HG02623 (cell line): ENCODE data around the gene RNF152.

ENCODE experiments used
- ATAC-seq: cut with Tn5 transposase; IDR thresholded peaks from one replicate; pipeline ENCODE4 v1.9.1; 2021; ENCODE audit warnings: moderate library complexity; ENCODE audit not compliant: unreplicated experiment

RNF152 gene

DNA sequence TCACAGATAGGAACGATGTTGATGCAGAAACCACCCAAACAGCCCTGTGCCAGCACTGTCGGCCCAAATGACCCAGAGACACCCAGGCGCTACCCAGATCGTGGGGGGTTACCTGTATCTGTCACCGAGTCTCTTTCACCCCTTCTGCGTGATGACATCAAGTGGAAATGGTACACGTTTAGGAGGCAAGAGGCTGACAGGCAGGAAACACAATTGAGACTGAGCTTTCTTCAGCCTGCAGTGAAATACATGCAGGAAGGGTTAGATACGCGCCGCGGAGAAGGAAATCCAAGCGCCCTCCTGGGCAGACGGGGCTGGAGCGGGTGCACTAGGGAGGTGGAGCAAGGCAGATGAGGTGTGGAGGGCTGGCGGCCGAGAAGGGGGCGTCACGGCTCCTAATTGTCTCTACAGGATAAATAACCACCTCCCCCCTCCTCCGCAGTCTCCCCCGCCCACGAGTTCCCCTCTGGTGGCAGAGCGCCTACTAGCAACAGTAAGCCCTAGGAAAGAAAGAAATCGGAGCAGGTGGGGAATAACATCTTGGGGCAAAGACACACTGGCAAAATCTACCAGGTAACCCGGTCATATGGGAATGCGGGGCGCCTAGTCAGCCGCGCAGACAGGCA lies at the start of gene RNF152:
RNF152 (minus strand) TSS at position 325 of the 626 bp plus-strand sequence. CDS start 76,544 bp downstream, outside the sequence.
- no peak for ATAC-seq

DNA sequence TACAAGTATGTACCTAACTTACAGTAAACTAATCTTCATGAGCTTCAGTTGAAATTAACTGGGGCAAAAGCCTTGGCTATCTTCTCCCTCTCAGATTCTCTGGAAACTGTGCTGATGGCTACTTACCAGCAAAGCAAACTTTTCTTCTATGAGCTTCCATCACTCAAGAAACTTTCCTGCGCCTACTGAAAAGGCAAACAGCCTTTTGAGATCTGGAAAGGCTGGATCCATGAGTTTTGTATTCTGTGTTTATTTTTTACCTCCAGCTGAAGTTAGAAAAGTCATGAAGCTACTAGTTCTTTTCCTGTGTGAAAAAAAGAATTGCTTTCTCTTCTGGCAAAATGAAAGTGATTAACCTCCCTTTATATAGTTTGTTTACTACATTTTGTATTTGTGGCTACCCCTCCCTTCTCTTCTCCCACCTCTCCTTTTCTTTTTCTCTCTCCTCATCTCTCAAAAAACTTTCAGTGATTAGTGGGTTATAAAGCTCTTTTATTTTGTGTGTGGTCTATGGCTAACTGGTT lies 49.2 kb upstream of the RNF152 start:
- ATAC-seq, result no peak

DNA sequence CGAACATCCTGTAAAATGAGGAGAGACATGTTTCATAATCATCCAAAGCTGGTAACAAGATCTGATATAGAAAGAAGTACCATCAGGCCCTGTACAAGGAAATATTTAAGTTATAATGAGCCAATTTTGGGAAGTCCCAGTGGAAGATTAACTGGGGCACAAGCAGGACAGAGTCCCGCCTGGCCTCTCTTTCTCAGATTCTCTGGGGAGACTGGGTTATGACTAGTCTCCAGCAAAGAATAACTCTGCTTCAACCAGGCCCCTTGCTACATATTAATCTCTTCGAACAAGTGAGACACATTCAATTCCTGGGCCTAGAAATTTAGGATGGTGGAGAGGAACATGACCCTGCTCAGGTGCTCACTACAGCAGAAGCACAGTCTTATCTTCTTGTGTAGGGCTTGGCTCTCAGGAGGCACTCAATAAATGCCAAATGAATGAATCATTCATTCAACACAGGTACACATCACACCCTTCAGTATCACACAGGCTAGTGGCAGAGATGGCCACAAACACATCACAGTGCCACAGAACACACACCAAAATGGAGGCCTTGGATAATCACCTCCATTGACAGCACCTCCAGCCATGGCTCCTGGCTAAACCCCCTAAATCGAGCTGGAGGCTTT lies 46.4 kb upstream of the RNF152 start:
- ATAC-seq, result peak; percentile 53

GRCh38 chr18:61935362-61935761 lies 42.6 kb upstream of the RNF152 start:
- ATAC-seq, result no peak

DNA sequence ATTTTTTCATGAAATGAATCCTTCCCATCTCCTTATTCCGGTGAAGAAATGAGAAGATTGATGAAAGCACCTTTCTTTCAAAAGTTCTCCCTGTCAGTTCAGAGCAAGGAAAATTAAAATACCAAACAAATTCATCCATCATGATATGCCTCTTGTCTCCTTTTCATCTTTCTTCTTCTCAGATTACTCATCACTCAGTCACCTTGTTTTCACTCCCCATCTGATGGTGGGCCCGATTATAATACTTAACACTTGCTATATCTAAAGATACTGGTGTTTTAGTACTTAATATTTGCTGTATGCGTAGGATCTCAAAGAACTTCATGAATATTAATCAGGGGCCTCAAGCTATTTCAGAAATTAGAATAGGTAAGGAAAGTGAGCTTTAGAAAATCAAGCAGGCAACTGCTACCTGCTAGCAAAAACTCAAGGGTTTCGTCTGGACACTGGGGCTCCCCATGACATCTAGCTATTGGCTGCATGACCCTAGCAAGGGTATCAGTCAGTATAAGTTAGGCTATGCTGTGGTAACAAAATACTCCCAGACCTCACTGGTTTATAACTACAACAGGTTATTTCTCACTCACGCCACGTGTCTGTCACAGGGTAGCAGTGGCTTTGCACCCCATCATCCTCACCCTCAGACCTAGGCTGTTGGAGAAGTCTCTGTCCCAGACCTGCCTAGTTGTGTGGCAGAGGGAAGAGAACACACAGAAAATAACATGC lies 39.0 kb upstream of the RNF152 start:
- ATAC-seq, result no peak

DNA sequence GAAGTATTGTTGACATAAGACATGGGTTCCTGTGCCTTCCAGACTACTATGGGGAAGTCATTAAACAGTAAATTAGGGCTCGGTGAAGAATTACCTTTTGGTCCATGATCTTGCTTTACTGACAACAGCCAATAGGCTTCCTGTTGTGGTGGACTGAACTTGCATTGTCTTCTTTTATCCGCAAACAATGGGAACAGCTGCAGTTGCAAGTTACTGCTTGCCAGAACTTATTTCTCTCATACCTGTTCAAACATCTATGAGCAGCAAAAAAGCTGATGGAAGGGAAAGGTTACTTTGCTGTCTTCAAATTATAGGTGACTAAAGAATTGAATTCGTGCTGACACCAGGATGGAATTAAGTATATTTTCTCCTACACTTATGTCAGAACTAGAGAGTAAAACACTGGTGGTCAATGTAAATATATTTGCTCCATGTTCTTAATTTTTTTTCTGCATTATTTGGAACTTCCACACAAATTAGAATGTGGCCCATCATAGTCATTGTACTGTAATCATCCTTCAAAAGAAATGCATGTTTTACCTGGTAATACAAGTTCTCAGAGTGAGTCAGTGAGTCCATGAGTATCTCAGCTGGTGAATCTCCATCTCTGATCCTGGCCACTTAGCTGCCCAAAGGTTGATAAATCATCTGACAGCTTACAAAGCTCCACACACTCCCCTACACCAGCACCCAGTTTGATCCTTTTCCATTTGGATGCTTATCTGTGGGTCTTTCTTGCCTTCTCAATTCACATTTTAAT lies 37.3 kb upstream of the RNF152 start:
- ATAC-seq, result no peak

- ATAC-seq, result no peak
Observed at GRCh38 chr18:61926532-61926931, 33.7 kb upstream of the RNF152 start.

DNA sequence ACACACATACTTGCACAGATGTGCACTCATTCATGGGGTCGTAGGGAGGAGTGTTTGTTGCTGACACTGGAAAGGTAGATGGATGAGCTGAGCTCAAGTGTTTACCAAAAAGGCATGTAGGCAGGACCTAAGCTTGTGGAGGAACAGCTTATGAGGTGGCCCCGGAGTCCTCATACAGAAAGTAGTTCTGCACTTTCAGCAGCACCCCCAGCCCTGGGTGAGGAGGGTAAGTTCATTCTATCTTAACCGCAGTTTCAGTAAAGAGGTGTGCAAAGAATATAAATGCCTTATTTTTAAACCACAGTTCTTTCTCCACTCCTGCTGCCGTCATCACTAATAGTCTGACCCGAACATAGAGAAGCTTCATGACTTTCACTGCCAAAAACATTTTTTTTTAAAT lies 31.7 kb upstream of the RNF152 start:
- ATAC-seq, result no peak

DNA sequence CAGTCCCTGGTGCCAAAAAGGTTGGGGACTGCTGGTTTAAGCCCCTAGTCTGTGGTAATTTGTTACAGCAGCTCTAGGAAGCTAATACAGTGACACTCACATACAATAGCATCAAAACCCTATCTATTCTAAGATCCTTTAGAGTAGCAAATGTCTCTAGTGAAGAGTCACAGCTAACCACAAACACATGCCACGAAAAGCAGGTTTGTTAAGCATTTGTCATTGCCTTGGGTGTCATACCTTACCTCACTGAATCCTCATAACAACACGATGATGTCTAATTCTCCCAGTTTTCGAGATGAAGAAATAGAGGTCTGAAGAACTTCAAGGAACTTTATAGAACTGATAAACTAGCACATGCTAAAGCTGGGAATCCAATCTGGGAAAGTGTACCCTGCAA lies 29.6 kb upstream of the RNF152 start:
- no peak for ATAC-seq

- no peak for ATAC-seq
Observed at GRCh38 chr18:61921621-61922235, 28.9 kb upstream of the RNF152 start.

DNA sequence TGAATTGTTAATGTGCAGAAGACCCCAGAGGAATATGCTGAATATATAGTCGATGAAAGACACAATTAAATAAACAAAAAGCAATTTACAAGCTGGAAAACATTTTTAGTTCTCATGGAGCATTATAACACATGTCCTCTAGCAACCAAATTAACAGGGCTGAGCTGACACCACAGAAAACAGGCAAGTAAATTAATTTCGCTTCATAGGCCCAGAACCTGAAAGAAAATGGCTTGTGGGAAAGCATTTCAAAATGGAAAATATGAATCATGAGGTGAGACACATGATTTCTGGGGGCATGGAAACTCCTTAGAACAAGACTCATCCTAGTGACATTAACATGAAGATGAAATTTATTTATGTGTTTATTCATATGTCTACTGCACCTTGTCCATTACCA lies 25.0 kb upstream of the RNF152 start:
- no peak for ATAC-seq

- ATAC-seq, result no peak
Observed at GRCh38 chr18:61912476-61912875, 19.7 kb upstream of the RNF152 start.

DNA sequence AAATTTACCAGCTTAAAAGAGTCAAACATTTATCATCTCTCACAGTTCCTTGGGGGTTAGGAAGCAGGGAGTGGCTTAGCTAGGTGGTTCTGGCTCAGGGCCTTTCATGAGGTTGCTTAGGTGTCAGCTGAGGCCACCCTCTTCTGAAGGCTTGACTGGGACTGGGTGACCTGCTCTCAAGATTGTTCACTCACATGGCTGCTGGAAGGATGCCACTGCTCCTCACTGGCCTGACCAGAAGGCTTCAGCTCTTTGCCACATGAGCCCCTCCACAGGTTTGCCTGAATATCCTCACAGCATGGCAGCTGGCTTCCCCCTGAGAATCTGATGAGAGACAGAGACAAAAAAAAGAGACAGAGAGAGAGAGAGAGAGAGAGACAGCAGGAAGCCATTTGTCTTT lies 17.3 kb upstream of the RNF152 start:
- ATAC-seq, result no peak

GRCh38 chr18:61908661-61909060 lies 15.9 kb upstream of the RNF152 start:
- ATAC-seq, result no peak

DNA sequence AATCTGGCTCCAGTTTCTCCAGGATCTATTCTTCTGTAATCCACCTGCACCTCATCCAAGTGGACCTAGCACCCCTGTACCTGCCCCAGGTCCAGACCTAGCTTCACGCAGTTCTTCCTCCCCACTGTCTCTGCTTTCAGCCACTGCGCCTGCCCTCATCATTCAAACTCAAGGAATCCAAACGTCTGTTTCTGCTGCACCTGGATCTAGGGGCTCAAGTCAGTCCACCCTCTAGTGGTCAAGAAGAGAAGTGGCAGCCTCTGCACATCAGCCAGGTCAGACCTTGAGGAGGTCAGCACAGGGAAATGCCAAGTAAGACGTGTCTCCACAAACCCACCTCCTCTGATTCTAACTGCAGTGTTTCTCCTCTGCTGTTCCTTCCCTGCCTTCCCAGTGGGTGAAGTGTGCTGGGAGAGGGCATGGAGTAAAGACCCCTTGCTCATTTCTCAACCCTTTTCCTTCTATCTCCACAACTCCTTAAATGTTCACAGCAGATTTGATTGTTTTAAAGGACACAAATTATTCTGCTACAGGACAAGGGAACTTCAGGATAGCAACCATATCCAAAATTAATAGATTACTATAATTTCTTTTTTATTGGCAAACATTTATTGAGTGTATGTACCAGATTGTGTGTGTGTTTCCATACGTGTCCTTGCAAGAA lies 8.6 kb upstream of the RNF152 start:
- peak; percentile 99 for ATAC-seq

DNA sequence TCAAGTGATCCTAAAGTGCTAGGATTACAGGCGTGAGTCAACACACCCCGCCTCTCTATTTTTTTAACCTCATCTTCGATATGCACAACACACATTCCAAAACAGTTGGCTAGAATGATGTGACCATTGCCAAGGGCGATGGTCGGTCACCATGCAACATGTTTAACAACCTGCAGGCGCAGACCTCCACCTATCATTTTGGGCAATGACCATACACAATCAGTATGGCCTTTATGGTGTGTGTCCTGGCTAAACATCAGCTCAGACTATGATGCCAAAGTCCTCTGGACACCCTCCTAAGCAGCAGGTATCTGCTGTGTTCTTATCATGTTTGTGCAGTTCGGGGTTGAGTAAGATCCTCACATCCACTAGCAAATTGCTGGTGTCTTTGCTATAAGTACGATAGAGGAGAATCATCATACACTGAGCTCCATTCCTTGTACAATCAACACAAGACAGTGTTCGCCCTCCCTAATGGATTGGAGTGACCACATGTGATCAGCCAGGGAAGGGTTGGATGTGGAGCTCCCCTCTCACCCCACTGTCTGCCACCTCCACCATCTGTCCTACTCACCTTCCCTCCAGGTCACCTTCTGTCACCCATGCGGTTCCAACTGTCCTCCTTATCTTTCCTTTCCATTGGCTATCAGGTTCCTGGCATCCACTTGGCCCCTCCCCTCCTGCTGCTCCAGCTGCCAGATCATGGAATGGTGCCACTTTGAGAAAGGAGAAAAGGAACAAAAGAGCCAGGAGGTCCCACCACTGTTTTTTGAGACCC lies 7.9 kb upstream of the RNF152 start:
- ATAC-seq, result no peak

DNA sequence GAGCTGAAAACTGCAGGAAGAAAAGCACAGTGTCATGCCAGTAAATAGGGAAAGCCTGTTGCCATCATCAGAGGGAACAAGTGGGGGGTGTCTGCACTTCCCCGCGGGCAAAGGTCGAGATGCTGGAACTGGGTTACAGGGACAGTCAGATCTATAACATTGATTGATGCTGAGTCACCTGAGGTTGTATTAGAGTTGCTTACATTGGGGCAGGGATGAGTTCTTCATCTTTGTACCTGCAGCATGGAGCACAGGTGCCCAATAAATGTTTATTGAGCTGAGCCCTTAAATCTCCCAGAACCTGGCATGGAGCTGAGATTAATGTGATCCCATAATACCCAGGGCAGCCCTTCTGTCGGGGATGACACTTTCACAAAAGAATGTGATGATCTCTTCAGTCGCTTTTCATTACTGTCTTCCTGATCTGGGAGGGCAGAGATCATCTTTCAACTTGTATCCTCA lies 5.9 kb upstream of the RNF152 start:
- no peak for ATAC-seq

GRCh38 chr18:61896757-61897156 lies 4.0 kb upstream of the RNF152 start:
- no peak for ATAC-seq

DNA sequence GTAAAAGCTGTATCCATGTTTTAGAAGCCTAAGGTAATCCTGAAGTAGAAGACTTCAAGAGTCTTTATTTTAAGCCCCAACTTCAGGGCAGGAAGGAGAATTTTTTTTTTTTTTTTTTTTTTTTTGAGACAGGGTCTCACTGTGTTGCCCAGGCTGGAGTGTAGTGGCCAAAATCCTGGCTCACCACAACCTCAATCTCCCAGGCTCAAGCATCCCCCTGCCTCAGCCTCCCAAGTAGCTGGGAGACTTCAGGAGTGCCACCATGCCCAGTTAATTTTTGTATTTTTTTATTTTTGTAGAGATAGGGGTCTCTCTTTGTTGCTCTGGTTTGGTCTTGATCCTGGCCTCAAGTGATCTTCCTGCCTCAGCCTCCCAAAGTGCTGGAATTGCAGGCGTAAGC lies 3.3 kb upstream of the RNF152 start:
- no peak for ATAC-seq
